Activated T-helper 2 cell treated with anti-CD3 and anti-CD28 coated beads, Interferon-gamma antibody, Interleukin-2, Interleukin-4, amounts not matched to agents 10 μg/mL and 5 μg/mL and 100 μg/mL, durations not matched to agents 14 hours and 24 hours and 36 hours (primary cell): Measurements from ENCODE around the gene ADPRHL1. TPM values are rescaled to one million over a fixed set of nuclear protein-coding genes. Genes with fewer than 3 reads are reported as not detected.
"Not testable (repeated sequence)": the region's sequence is repeated elsewhere in the genome, so short reads cannot be mapped to it uniquely, and the experiment has no call there.

Experiments
- DNase-seq: peaks from one replicate; pipeline ENCODE4 v3.0.0; 2021; ENCODE audit warnings: low spot score
- H3K27ac Mint-ChIP-seq: one replicate; pipeline ENCODE4 v1.8.0; 2021; ENCODE audit warnings: mixed read lengths
- H3K27me3 Mint-ChIP-seq: one replicate; pipeline ENCODE4 v1.8.0; 2021; ENCODE audit warnings: low read depth, mixed read lengths
- H3K36me3 Mint-ChIP-seq: one replicate; pipeline ENCODE4 v1.8.0; 2021; ENCODE audit warnings: low read depth, mixed read lengths
- H3K4me1 Mint-ChIP-seq: one replicate; pipeline ENCODE4 v1.8.0; 2021; ENCODE audit warnings: low read depth, mixed read lengths
- H3K4me3 Mint-ChIP-seq: one replicate; pipeline ENCODE4 v1.8.0; 2021; ENCODE audit warnings: low read depth, mild to moderate bottlenecking, moderate library complexity, mixed read lengths
- H3K9me3 Mint-ChIP-seq: one replicate; pipeline ENCODE4 v1.8.0; 2021; ENCODE audit warnings: mixed read lengths
- intact Hi-C: fragments of 100-400 bp; cut with micrococcal nuclease; formaldehyde crosslinking; loops from one replicate; pipeline ENCODE4 v1.15.1; 2023
- total RNA-seq: library from RNA; stranded (reverse); gene quantifications from 2 replicates; pipeline ENCODE4 v1.2.3, GENCODE V29; 2022

ADPRHL1 gene
- total RNA-seq, 1 donor from 2014 or later: 0.64 TPM

DNA sequence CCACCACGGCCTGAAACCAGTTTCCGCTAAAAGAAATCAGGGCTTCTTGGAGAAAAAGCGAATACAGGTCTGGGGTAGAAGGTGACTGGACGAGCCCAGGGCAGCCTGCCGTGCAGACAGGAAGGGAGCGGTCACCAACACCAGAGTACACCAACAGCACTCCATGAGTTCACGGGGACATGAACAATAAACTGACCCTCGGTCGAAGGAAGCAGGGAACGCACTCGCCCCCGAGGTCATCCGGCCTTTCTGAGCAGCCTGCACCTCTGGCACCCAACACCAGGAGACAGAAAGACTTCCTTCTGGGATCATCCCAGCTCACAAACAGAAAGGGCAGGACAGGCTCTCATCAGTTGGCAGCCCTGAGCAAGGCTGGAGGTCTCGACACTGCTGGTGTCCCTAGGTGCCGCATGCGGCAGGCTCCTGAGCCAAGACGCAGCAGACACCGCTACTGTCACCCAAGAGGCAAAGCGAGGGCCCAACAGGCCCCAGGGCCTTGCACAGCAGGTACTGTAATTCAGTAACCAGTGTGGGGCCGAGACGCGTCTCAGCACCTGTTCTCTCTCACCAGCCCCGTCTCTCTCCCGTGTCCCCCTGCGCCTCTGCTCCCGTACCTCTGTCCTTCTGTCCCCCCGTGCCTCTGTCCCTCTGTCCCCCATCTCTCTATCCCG is 19.2 kb upstream of the ADPRHL1 start:
- no peak overlapping the region for H3K27ac Mint-ChIP-seq
- intact Hi-C loops: no loop called here
- H3K9me3 Mint-ChIP-seq: no peaks in the 10 kb centered on the region
- H3K4me1 Mint-ChIP-seq: no peaks in the 10 kb centered on the region
- no peak overlapping the region for H3K4me3 Mint-ChIP-seq
- peaks cover 48% of the 10 kb centered on the region for H3K36me3 Mint-ChIP-seq
- DNase-seq: no peak
- no peaks in the 10 kb centered on the region for H3K27me3 Mint-ChIP-seq

DNA sequence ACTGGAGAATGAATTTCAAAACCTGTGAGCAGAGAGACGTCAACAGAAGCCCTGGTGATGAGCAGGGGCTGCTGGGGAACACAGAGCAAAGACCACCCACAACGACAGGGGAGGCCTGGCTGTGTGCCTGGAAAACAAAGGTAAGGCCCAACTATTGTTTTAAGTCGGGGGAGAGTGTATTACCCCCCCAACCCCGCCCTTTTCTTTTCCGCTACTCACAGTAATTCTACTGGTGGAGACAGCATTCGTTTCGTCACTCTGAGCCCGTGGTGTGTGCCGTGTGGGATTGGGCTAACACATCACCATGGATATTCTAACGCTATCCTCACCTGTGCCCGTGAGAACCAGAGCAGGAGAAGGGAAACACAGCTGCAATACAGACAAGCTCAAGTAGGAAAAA is 18.6 kb upstream of the ADPRHL1 start:
- Mint-ChIP-seq H3K4me1 (no peaks in the 10 kb centered on the region), H3K9me3 (no peaks in the 10 kb centered on the region), H3K4me3 (no peak overlapping the region), H3K36me3 (peaks cover 47% of the 10 kb centered on the region), H3K27ac (no peak overlapping the region), H3K27me3 (no peaks in the 10 kb centered on the region)
- intact Hi-C loops: no loop called here
- no peak for DNase-seq

DNA sequence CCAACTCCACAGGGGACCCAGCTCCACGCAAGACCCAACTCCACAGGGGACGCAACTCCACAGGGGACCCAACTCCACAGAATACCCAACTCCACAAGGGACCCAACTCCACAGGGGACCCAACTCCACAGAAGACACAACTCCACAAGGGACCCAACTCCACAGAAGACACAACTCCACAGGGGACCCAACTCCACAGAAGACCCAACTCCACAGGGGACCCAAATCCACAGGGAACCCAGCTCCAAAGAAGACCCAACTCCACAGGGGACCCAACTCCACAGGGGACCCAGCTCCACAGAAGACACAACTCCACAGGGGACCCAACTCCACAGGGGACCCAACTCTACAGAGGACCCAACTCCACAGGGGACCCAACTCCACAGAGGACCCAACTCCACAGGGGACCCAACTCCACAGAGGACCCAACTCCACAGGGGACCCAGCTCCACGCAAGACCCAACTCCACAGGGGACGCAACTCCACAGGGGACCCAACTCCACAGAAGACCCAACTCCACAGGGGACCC is 17.4 kb upstream of the ADPRHL1 start:
- intact Hi-C loops: not testable (repeated sequence)

DNA sequence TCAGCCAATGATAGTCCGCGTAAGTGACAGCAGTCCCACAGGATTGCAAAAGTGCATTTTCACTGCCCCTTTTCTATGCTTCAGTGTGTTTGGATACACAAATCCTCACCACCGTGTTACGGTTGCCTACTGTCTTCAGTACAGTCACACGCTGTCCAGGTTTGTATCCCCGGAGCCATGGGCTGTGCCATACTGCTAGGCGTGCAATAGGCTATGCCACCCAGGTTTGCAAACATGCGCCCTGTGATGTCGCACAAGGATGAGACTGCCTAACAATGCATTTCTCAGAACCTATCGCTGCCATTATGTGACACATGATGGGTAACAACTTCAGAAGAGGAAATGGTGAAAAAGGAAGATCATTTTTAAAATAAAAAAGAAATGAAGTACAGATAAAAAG is 16.8 kb upstream of the ADPRHL1 start:
- Mint-ChIP-seq H3K27me3 (no peaks in the 10 kb centered on the region), H3K4me1 (peaks cover 2% of the 10 kb centered on the region), H3K27ac (no peak overlapping the region), H3K9me3 (no peaks in the 10 kb centered on the region), H3K4me3 (no peak overlapping the region), H3K36me3 (peaks cover 29% of the 10 kb centered on the region)
- intact Hi-C loops: no loop called here
- no peak for DNase-seq

More for the DNA sequence above, 17.4 kb upstream of the ADPRHL1 start:
- not testable (repeated sequence) for H3K4me1 Mint-ChIP-seq, H3K9me3 Mint-ChIP-seq, H3K4me3 Mint-ChIP-seq, DNase-seq, H3K27ac Mint-ChIP-seq, H3K27me3 Mint-ChIP-seq
- peaks cover 35% of the 10 kb centered on the region for H3K36me3 Mint-ChIP-seq

DNA sequence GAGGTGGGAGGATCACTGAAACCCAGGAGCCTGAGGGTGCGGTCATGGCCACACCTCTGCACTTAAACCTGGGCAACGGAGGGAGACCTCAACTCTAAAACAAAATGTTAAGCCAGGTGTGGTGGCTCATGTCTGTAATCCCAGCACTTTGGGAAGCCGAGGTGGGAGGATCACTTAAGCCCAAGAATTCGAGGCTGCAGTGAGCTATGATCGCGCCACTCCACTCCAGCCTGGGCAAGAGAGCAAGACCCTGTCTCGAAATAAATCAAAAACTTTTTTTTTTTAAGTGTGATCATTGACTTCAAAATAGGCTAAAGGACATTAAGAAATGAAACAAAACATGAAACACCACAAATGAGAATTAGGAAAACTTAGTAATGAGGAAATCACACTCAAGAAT is 16.3 kb upstream of the ADPRHL1 start:
- DNase-seq: no peak

DNA sequence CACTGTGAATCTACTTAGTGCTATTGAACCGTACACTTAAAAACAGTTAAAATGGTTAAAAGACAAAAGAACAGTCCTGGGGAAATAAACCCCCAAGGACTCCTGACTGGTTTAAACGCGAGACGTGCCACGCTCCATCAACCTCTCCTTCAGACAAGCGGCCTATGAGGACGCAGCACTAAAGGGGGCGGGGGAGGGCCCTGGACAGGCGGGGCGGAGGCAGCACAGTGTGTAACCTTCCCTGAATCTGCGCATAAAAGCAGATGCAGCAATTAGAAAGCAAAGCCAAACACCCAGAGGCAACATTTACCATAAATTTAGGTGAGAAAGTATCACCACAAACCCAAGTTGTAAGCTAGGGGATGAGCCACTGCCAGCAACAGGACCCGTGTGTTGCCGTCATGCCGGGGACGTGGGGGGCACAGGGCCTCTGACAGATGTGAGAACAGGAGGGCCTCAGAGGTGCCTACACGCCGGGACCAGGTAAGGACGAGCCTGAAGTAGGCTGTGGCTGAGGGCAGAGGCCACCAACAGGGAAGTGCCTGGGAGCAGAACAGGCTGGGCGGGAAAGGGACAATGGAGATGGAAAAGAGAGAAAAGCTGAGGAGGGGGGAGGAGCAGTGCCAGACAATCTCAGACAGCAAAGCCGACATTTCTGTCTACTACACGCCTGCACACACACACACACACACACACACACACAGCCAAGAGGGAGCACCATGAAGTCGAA is 15.3 kb upstream of the ADPRHL1 start:
- Mint-ChIP-seq H3K9me3 (no peaks in the 10 kb centered on the region), H3K27ac (no peak overlapping the region), H3K4me1 (peaks cover 2% of the 10 kb centered on the region), H3K36me3 (peaks cover 19% of the 10 kb centered on the region), H3K4me3 (no peak overlapping the region), H3K27me3 (no peaks in the 10 kb centered on the region)
- intact Hi-C loops: no loop called here
- no peak for DNase-seq

More for the DNA sequence above, 16.3 kb upstream of the ADPRHL1 start:
- intact Hi-C loops: no loop called here
- Mint-ChIP-seq H3K27ac (no peak overlapping the region), H3K9me3 (no peaks in the 10 kb centered on the region), H3K36me3 (peaks cover 24% of the 10 kb centered on the region), H3K4me1 (peaks cover 2% of the 10 kb centered on the region), H3K27me3 (no peaks in the 10 kb centered on the region), H3K4me3 (no peak overlapping the region)

DNA sequence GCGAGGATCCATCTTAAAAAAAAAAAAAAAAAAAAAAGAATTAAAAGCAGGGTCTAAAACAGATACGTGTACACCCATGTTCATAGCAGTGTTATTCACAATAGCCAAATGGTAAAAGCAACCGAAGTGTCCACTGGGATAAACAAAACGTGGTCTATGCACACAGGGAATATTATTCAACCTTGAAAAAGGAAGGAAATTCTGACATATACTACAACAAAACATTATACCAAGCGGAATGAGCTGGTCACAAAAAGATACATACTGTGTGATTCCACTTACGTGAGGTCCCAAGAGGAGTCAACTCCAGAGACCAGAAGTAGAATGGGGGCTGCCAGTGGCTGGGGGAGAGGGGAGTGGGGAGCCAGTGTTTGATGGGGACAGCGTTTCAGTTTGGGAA is 14.7 kb upstream of the ADPRHL1 start:
- DNase-seq: no peak
- Mint-ChIP-seq H3K36me3 (peaks cover 17% of the 10 kb centered on the region), H3K27ac (no peak overlapping the region), H3K9me3 (no peaks in the 10 kb centered on the region), H3K27me3 (no peaks in the 10 kb centered on the region), H3K4me3 (no peak overlapping the region), H3K4me1 (peaks cover 2% of the 10 kb centered on the region)
- intact Hi-C loops: no loop called here

DNA sequence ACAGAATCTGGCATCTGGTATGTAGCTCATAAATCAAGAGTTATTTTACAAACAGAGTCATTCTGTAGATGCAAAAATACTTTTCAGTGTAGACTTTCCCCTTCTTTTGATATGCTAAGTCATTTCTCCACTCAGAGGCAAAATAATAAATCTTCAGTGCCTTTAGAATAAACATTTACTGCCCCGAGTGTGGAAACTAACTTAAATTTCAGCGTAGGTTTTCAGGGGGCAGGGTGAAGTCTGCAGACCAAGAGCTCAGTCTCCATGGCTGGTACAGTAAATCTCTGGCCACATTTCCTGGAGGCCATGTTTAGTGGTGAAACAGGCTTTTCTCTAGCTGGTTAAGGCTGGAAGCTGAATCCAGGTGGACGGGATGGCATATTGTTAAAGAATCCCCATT is 13.1 kb upstream of the ADPRHL1 start:
- Mint-ChIP-seq H3K27ac (no peak overlapping the region), H3K27me3 (no peaks in the 10 kb centered on the region), H3K36me3 (peaks cover 12% of the 10 kb centered on the region), H3K9me3 (no peaks in the 10 kb centered on the region), H3K4me3 (no peak overlapping the region), H3K4me1 (peaks cover 2% of the 10 kb centered on the region)
- DNase-seq: no peak
- intact Hi-C loops: no loop called here

DNA sequence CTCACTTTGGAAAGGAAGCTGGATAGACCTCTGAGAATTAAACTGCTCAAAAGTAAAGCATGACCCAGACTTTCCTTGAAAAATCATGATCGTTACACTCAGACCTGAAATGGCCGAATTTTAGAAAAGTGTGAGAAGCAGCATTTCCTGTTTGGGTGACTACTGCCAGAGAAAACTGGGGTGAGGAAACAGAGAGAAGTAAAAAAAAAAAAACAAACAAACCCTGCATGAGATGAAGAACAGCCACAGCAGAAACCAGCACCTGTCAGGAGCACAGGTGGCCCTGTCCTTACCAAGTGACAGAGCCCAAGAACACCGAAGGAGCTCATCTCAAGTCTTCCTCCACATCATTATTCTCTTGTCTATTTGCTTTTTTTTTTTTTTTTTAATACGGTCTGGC is 12.0 kb upstream of the ADPRHL1 start:
- Mint-ChIP-seq H3K27me3 (no peaks in the 10 kb centered on the region), H3K36me3 (peaks cover 13% of the 10 kb centered on the region), H3K4me3 (no peak overlapping the region), H3K9me3 (no peaks in the 10 kb centered on the region), H3K4me1 (peaks cover 2% of the 10 kb centered on the region), H3K27ac (no peak overlapping the region)
- DNase-seq: no peak
- intact Hi-C loops: no loop called here

DNA sequence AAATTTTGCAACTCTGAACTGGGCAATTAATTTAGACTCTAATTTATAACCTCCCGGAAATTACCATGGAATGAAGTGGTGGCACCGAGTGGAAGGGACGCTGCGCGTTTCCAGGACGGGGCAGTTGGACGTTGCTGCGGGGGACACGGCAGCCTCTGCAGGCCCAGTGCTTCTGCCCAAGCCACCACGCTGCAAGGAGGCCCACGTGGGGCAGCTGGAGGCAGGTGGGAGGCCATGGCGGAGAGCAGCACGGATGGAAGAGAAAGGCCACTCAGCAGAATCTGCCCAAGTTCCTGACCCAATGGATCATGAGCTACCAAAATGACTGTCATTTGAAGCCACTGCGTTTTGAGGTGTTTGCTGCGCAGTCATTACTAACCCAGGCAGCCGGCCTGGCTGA is 11.2 kb upstream of the ADPRHL1 start:
- H3K4me3 Mint-ChIP-seq: no peak overlapping the region
- intact Hi-C loops: no loop called here
- peaks cover 2% of the 10 kb centered on the region for H3K4me1 Mint-ChIP-seq
- H3K27ac Mint-ChIP-seq: no peak overlapping the region
- no peaks in the 10 kb centered on the region for H3K27me3 Mint-ChIP-seq
- no peak for DNase-seq
- no peaks in the 10 kb centered on the region for H3K9me3 Mint-ChIP-seq
- peaks cover 20% of the 10 kb centered on the region for H3K36me3 Mint-ChIP-seq

DNA sequence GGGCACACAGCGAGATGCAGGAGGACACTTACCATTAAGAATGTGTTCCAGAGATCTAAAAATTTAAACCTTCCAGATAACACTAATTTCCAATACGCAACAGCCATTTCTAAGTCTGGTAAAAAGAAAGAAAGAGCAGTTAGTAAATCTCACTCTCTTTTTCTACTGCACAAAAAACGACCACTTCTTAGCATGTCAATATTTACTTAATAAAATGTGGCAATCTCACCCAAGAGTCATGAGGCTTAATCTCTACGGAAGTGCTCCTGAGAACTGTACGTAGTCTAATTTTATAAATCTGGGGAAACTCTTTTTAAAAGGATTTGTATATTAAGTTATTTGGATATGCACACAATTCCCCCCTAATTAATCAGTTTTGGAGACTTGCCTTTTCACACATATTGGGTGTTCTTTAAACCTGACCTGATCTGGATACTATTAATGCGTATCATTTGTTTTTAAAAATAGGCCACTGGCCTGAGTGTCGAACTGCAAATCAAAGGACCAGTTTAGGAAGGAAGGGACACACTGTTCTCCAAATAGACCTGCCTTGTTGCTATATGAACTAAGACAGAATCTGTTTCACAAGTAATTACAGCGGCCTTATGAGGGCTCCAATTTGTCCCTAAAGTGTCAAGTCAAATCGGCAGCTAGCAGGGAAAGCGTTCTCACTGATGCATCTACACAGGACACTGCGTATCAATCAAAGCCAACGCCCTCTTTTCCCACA is 7.9 kb upstream of the ADPRHL1 start:
- intact Hi-C loops: no loop called here
- H3K27me3 Mint-ChIP-seq: no peaks in the 10 kb centered on the region
- DNase-seq: no peak
- no peaks in the 10 kb centered on the region for H3K9me3 Mint-ChIP-seq
- no peak overlapping the region for H3K27ac Mint-ChIP-seq
- peaks cover 25% of the 10 kb centered on the region for H3K36me3 Mint-ChIP-seq
- no peak overlapping the region for H3K4me3 Mint-ChIP-seq
- H3K4me1 Mint-ChIP-seq: peaks cover 2% of the 10 kb centered on the region

DNA sequence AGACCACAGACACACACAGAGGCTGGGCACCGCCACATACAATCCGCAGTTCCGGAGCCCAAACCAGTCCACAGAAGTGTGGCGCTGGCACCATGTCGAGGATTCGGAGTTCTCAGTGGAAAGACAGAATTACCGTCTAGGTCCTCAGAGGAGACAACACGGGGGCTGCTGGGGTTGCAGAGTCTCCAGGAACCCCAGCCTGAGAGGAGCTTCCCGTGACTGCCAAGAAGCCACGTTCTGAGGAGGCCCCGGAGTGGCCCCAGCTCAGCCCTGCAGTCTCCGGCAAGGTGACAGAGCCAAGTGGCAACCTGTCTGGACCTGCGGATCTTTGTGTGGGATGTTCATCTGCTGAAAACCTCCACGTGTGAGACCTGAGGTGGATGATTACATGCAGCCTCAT is 7.3 kb upstream of the ADPRHL1 start:
- intact Hi-C loops: no loop called here
- H3K4me3 Mint-ChIP-seq: no peak overlapping the region
- H3K36me3 Mint-ChIP-seq: peaks cover 29% of the 10 kb centered on the region
- H3K27ac Mint-ChIP-seq: no peak overlapping the region
- H3K27me3 Mint-ChIP-seq: no peaks in the 10 kb centered on the region
- peaks cover 2% of the 10 kb centered on the region for H3K4me1 Mint-ChIP-seq
- DNase-seq: no peak
- H3K9me3 Mint-ChIP-seq: no peaks in the 10 kb centered on the region

DNA sequence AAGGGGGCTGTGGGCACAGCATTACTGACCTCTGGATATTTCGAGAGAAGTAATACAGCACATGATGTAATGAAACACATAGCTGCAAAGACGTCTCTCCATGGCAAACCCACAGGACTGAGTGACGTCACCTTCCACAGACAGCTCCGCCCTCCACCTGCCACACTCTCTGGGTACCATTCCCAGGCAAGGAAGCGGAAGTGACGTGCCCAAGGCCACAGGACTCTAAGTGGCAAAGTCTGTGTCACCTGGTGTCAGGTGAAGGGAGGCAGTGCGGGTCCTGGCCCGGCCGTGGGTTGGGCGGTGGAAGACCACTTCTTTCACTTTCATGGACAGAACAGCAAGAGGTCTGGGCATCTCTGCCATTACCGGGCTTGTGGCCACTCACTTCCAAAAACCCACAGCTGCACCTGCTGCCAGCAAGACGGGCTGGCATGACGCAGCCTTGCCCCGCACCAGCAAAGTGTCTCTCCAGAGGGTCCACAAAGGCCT is 6.8 kb upstream of the ADPRHL1 start:
- Mint-ChIP-seq H3K27me3 (no peaks in the 10 kb centered on the region), H3K4me1 (no peaks in the 10 kb centered on the region), H3K27ac (no peak overlapping the region), H3K36me3 (peaks cover 29% of the 10 kb centered on the region), H3K4me3 (no peak overlapping the region), H3K9me3 (no peaks in the 10 kb centered on the region)
- no peak for DNase-seq
- intact Hi-C loops: no loop called here
